ENCODE data around the gene LY9.

LY9 gene

GRCh38 chr1:160801836-160802580 lies 6.0 kb downstream of the LY9 start:
- no peak overlapping the region for H3K4me3 ChIP-seq (ENCODE audit: low read length)
- TF ChIP-seq ZNF274 (IDR thresholded peaks at IDR 0.05; ENCODE audit: low read depth, low read length): no peak

- no peak overlapping the region for H3K4me3 ChIP-seq (ENCODE audit: low read length)
- TF ChIP-seq ZNF274 (IDR thresholded peaks at IDR 0.05; ENCODE audit: low read depth, low read length): no peak
These were observed 10.2 kb downstream of the LY9 start for GRCh38 chr1:160806109-160806665.

- TF ChIP-seq ZNF274 (IDR thresholded peaks at IDR 0.05; ENCODE audit: low read depth, low read length): no peak
- H3K4me3 ChIP-seq (ENCODE audit: low read length): no peak overlapping the region
These were observed 10.8 kb downstream of the LY9 start for GRCh38 chr1:160806784-160807183.

- no peak for TF ChIP-seq ZNF274 (IDR thresholded peaks at IDR 0.05; ENCODE audit: low read depth, low read length)
- H3K4me3 ChIP-seq (ENCODE audit: low read length): no peak overlapping the region
These were observed 11.3 kb downstream of the LY9 start for GRCh38 chr1:160807247-160807646.

GRCh38 chr1:160807738-160808137 lies 11.8 kb downstream of the LY9 start:
- no peak overlapping the region for H3K4me3 ChIP-seq (ENCODE audit: low read length)
- TF ChIP-seq ZNF274 (IDR thresholded peaks at IDR 0.05; ENCODE audit: low read depth, low read length): no peak

DNA sequence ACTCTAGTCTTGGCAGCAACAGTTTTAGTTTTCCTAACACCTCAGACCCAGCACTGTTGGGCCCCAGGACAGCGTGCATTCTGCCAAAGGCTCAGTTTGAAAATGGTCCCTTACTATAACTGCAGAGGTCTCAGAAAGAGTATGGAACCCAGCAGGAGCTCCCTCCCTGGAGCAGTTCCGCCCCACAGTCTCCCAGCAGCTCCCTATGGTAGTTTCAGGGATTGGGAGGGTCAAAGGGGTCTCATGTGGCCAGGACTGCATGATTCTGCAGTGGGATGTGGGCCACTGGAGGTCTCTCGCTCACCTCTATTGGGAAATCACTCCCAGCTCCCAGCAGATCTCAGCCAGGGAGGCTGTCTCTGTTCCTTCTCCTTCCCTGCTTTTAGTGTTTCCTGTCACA lies 12.3 kb downstream of the LY9 start:
- no peak overlapping the region for H3K4me3 ChIP-seq (ENCODE audit: low read length)
- no peak for TF ChIP-seq ZNF274 (IDR thresholded peaks at IDR 0.05; ENCODE audit: low read depth, low read length)

DNA sequence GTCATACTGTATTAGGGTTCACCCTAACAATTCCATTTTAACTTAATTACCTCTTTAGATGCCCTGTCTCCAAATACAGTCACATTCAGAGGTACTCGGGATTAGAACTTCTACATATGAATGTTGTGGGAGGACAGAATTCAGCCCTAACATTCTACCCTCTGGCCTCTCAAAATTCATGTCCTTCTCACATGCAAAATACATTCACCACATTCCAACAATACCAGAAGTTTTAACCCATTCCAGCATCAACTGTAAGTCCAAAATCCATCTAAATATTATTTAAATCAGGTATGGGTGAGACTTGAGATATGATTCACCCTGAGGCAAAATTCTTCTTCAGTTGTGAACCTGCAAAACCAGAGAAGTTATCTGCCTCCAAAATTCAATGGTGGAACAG lies 14.5 kb downstream of the LY9 start:
- H3K4me3 ChIP-seq (ENCODE audit: low read length): no peak overlapping the region
- no peak for TF ChIP-seq ZNF274 (IDR thresholded peaks at IDR 0.05; ENCODE audit: low read depth, low read length)

GRCh38 chr1:160811147-160811546 lies 15.2 kb downstream of the LY9 start:
- TF ChIP-seq ZNF274 (IDR thresholded peaks at IDR 0.05; ENCODE audit: low read depth, low read length): no peak
- no peak overlapping the region for H3K4me3 ChIP-seq (ENCODE audit: low read length)

DNA sequence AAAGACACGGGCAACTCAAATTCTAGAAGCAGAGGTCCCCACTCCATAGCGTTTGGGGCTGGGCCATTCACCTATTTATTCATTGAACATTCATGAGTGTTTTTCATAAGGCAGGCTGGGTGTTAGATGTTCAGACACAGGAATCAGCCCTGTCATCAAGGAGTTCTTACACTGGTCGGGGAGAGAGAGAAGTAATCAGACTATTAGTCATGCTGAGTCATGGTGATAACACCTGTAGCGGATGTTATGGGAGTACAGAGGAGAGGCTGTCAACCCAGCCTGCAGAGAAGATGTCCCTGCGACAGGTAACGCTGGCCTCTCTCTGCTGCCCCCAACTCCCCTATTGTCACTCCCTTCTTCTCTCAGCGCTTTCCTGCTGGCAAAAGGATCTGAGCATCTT lies 17.2 kb downstream of the LY9 start:
- no peak overlapping the region for H3K4me3 ChIP-seq (ENCODE audit: low read length)
- TF ChIP-seq ZNF274 (IDR thresholded peaks at IDR 0.05; ENCODE audit: low read depth, low read length): no peak

DNA sequence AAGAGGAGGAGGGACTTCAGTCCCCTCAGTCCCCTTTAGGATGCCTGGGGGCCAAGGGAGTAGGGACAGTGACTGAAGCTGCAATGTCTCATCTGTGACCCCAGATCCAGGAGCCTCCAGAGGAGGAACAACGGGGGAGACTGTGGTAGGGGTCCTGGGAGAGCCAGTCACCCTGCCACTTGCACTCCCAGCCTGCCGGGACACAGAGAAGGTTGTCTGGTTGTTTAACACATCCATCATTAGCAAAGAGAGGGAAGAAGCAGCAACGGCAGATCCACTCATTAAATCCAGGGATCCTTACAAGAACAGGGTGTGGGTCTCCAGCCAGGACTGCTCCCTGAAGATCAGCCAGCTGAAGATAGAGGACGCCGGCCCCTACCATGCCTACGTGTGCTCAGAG lies 18.3 kb downstream of the LY9 start:
- no peak for TF ChIP-seq ZNF274 (IDR thresholded peaks at IDR 0.05; ENCODE audit: low read depth, low read length)
- no peak overlapping the region for H3K4me3 ChIP-seq (ENCODE audit: low read length)

DNA sequence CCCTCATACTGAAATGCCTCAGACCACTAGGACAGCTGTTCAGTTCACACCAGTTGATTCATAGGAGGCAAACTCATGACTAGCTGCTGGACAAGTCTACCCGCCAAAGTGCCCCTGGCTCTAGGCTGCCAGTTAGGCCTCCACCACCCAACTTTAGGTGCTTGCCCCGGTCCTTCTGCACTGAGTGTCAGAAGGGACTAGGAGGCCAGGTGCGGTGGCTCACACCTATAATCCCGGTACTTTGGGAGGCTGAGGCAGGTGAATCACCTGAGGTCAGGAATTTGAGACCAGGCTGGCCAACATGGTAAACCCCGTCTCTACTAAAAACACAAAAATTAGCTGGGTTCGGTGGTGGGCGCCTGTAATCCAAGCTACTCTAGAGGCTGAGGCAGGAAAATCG lies 18.9 kb downstream of the LY9 start:
- H3K4me3 ChIP-seq (ENCODE audit: low read length): no peak overlapping the region
- TF ChIP-seq ZNF274 (IDR thresholded peaks at IDR 0.05; ENCODE audit: low read depth, low read length): no peak

- H3K4me3 ChIP-seq (ENCODE audit: low read length): no peak overlapping the region
- no peak for TF ChIP-seq ZNF274 (IDR thresholded peaks at IDR 0.05; ENCODE audit: low read depth, low read length)
These were observed 22.4 kb downstream of the LY9 start for GRCh38 chr1:160818207-160818937.

GRCh38 chr1:160819186-160819585 lies 23.2 kb downstream of the LY9 start:
- H3K4me3 ChIP-seq (ENCODE audit: low read length): no peak overlapping the region

DNA sequence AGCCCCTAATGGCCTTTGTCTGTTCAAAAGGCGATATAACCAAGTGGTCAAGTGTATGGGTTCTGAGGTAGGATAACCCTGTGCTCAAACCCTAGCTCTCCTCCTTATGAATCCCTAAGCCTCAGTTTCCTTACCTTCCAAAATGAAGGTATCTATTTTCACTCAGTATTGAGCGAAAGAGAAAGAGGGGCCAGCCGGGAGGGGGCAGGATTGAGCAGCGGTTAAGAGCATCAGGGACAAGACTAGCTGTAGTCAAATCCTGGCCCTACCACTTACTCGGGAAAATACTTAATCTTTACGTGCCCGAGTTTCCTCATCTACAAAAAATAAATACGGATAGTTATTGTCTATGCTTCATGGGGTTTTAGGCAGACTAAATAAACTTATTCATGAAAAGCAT lies 25.7 kb downstream of the LY9 start:
- H3K4me3 ChIP-seq (ENCODE audit: low read length): no peak overlapping the region
- no peak for TF ChIP-seq ZNF274 (IDR thresholded peaks at IDR 0.05; ENCODE audit: low read depth, low read length)

More at GRCh38 chr1:160819186-160819585, 23.2 kb downstream of the LY9 start:
- TF ChIP-seq ZNF274 (IDR thresholded peaks at IDR 0.05; ENCODE audit: low read depth, low read length): no peak

DNA sequence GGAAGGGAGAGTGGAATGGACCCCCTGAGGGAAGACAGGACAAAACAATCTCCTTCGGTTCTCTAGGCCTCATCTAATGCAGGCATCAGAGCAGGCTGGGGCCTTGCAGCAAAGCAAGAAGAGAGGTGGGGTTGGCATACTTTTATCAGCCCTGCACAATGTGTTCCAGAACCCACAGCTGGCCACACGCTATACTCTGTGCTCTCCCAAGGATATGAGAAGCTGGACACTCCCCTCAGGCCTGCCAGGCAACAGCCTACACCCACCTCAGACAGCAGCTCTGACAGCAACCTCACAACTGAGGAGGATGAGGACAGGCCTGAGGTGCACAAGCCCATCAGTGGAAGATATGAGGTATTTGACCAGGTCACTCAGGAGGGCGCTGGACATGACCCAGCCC lies 27.3 kb downstream of the LY9 start:
- TF ChIP-seq ZNF274 (IDR thresholded peaks at IDR 0.05; ENCODE audit: low read depth, low read length): no peak
- H3K4me3 ChIP-seq (ENCODE audit: low read length): no peak overlapping the region

All from GM08714 (cell line).